GM06990 (cell line): ENCODE measurements around the gene PITPNM2.

Experiments used
- DNase-seq: peaks from one replicate; pipeline ENCODE4 v3.0.0-alpha.2; 2011; ENCODE audit not compliant: insufficient read length; ENCODE audit errors: extremely low read depth
- H3K27me3 ChIP-seq: replicated peaks from 2 replicates; pipeline ENCODE4 v1.6.0; 2011; ENCODE audit warnings: low read length; ENCODE audit not compliant: control insufficient read depth, insufficient read depth
- H3K36me3 ChIP-seq: 2 replicates; pipeline ENCODE4 v1.5.1; 2011; ENCODE audit warnings: low read length; ENCODE audit not compliant: control insufficient read depth, insufficient read depth
- H3K4me3 ChIP-seq: replicated peaks from 2 replicates; pipeline ENCODE4 v1.5.1; 2011; ENCODE audit warnings: low read depth, mild to moderate bottlenecking, control low read depth, low read length
- TF ChIP-seq, protein P1 (sequence below): IDR thresholded peaks from 2 replicates; pipeline ENCODE4 v1.5.1; 2011; ENCODE audit warnings: low read length, control low read depth, mild to moderate bottlenecking, inconsistent platforms; ENCODE audit not compliant: insufficient read depth, poor library complexity, severe bottlenecking

PITPNM2 gene

GRCh38 chr12:123149501-123150274, 1.2 kb downstream of the PITPNM2 start:
- Histone ChIP-seq H3K27me3 (0 out of 2 replicates have a peak, but pooled peaks cover 1% of the 10 kb centered on the region), H3K4me3 (peak overlapping the region; percentile 49), H3K36me3 (no peaks in the 10 kb centered on the region)
- DNase-seq: no peak
- TF ChIP-seq, protein P1, sequence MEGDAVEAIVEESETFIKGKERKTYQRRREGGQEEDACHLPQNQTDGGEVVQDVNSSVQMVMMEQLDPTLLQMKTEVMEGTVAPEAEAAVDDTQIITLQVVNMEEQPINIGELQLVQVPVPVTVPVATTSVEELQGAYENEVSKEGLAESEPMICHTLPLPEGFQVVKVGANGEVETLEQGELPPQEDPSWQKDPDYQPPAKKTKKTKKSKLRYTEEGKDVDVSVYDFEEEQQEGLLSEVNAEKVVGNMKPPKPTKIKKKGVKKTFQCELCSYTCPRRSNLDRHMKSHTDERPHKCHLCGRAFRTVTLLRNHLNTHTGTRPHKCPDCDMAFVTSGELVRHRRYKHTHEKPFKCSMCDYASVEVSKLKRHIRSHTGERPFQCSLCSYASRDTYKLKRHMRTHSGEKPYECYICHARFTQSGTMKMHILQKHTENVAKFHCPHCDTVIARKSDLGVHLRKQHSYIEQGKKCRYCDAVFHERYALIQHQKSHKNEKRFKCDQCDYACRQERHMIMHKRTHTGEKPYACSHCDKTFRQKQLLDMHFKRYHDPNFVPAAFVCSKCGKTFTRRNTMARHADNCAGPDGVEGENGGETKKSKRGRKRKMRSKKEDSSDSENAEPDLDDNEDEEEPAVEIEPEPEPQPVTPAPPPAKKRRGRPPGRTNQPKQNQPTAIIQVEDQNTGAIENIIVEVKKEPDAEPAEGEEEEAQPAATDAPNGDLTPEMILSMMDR: no peak

DNA sequence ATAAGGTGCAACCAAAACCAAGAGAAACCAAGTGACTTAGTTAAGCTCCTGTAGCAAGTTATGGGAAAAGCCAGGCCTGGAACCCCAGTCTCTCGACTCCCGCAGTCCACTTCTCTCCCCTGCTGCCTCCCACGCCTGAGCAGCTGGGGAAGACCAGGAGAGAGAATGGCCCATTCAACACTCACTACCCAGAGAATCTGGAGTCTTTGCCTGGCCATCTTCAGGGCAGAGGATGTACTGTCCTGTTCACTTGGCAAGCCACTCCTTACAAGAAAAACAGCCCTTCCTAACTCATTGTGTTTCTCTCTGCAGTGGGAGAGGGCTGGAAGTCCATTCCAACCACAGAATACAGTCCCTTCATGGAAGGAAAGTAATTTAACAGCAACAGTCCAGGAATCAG, 1.8 kb downstream of the PITPNM2 start:
- no peaks in the 10 kb centered on the region for H3K36me3 ChIP-seq
- no peak for DNase-seq
- 0 out of 2 replicates have a peak, but pooled peaks cover 1% of the 10 kb centered on the region for H3K27me3 ChIP-seq
- TF ChIP-seq, protein P1: no peak
- no peak overlapping the region for H3K4me3 ChIP-seq

DNA sequence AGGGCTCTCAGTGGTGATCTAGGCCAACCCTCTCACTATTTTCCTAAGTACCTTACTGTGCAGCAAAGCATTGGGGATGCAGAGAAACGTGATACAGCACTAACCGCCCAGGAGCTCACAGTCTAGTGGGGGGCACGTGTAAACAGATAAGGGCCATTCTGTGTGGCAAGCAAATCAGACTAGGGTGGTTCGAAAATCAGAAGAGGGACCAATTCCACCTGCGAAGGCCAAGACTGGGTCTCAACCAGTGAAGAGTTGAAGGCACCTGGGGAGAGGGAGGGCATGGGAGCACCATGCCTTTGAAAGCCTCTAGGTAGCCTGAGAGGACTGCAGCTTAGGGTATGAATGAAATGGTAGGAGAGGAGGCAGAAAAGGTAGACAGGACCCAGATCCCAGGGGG, 2.2 kb downstream of the PITPNM2 start:
- TF ChIP-seq, protein P1: no peak
- no peak for DNase-seq
- Histone ChIP-seq H3K4me3 (no peak overlapping the region), H3K36me3 (no peaks in the 10 kb centered on the region), H3K27me3 (0 out of 2 replicates have a peak, but pooled peaks cover 1% of the 10 kb centered on the region)

- no peak overlapping the region for H3K4me3 ChIP-seq
- no peak for DNase-seq
- H3K27me3 ChIP-seq: 0 out of 2 replicates have a peak, but pooled peaks cover 1% of the 10 kb centered on the region
- no peaks in the 10 kb centered on the region for H3K36me3 ChIP-seq
- TF ChIP-seq, protein P1: no peak
These were observed 2.7 kb downstream of the PITPNM2 start for GRCh38 chr12:123148223-123148622.

DNA sequence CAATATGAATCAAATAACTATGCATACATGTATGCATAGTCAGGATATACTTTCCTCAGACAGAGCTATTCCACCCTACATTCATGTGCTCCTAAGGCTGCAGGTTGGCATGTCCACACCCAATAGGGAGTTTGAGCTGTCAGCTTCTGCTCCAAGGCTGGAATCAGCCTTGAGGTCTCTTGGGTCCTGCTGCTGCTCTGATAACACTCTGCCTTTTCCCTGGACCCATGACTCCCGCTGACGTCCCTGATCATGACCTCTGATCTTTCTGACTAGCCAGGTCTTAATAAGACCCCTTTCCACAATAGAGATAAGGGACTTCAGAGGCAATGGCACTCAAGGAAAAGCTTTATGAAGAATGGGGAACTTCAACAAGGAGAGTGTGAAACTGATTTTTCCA, 5.7 kb downstream of the PITPNM2 start:
- Histone ChIP-seq H3K4me3 (no peak overlapping the region), H3K36me3 (no peaks in the 10 kb centered on the region), H3K27me3 (0 out of 2 replicates have a peak, but pooled peaks cover 1% of the 10 kb centered on the region)
- TF ChIP-seq, protein P1: no peak
- no peak for DNase-seq
